Right lung (tissue), 5 donors: ENCODE measurements around the gene VPS35. TPM values are rescaled to one million over a fixed set of nuclear protein-coding genes. Genes with fewer than 3 reads are reported as not detected.
A peak's percentile ranks its signal among the peaks of the same experiment; 100 is the strongest.
"Not testable (repeated sequence)": the region's sequence is repeated elsewhere in the genome, so short reads cannot be mapped to it uniquely, and the experiment has no call there.

Source experiments
- DNase-seq, 2 donors: peaks; one replicate each; pipeline ENCODE4 v3.0.0-alpha.2; 2013
- polyA plus RNA-seq, 5 donors: library from polyadenylated mRNA; unstranded; fragments of 120-200 nt; gene quantifications; one replicate each; pipeline versions ENCODE4 v1.2.1 to v1.2.3, GENCODE V29; 2013; ENCODE audit warnings: inconsistent platforms in 1 of 5, low replicate concordance in 1 of 5; ENCODE audit not compliant: insufficient read length in 5 of 5, insufficient read depth in 1 of 5

The VPS35 gene
- polyA plus RNA-seq, 5 donors, result 92.3 to 167 (median 140) TPM

DNA sequence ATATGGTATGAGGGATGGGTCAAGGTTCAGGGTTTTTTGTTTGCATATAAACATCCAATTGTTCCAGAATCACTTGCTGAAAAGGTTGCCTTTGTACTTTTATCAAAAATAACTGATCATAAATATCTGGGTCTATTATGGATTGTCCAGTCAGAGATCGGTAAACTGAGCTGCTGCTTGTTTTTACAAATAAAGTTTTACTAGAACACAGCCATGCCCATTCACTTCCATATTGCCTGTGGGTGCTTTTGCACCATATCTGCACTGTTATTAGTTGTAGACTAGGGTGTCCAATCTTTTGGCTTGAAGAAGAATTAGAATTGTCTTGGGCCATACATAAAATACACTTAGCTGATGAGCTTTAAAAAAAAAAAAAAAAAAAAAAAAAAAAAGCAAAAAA lies 11.0 kb downstream of the VPS35 start:
- not testable (repeated sequence) for DNase-seq

DNA sequence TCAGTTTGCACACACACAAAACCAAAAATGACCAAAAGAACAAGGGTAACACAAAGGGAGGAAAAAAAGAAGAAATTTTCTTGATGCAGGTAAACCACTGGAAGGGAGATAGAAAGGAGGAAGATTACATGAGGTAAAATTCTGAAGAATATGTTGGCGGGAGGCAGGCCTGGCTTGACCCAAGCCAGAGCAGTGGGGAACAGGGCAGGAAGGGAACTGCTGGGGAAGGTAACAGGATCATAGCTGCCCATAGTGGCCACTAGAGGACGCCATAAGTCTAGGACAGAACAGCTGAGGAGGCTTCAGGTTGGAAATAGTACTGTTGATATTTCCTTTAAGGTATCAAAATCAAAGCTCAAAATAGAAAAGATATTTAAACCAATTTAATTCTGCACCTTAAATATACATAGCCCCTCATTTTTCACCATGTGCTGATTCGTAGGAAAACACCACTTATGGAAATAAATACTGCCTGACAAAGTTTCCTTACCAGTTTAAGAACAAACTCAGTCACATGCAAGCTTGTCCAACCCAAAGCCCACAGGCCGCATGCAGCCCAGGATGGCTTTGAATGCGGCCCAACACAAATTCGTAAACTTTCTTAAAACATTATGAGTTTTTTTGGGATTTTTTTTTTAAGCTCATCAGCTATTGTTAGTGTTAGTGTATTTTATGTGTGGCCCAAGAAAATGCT lies 15.5 kb downstream of the VPS35 start:
- peak in 1 of 2 donors; percentile 28 for DNase-seq

DNA sequence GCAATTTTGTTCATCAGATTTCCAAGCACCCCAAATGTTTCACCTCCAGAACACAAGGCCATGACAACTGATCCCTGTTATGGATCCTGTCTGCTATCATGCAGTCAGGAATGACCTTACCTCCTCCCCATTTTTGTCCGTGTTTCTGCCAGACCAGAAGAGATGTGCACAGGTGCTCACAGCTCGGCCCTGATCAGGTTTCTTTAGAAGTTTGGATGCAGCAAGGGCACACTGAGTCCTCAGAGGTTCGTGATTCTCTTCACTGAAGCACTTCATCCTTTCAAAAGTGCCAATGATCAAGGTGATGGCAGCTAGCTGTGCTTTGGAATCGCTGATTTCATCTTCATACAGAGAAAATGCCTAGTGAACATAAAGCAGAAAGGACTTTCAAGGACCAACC lies 26.9 kb downstream of the VPS35 start:
- DNase-seq, result no peak

DNA sequence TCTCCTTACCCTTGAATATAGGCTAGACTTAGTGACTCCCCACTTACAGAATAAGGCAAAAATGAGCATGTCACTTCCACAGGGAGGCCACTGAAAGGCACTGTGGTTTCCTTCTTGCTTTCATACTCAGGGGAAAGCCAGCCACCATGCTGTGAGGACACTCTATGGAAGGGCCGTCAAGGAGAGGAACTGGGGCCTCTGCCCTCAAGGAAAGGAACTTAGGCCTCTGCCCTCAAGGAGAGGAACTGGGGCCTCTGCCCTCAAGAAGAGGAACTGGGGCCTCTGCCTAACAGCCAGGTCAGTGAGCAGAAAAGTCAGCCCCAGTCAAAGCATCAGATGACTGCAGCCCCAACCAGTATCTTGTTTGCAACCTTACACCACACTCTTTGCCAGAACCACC lies 30.1 kb downstream of the VPS35 start:
- no peak for DNase-seq

DNA sequence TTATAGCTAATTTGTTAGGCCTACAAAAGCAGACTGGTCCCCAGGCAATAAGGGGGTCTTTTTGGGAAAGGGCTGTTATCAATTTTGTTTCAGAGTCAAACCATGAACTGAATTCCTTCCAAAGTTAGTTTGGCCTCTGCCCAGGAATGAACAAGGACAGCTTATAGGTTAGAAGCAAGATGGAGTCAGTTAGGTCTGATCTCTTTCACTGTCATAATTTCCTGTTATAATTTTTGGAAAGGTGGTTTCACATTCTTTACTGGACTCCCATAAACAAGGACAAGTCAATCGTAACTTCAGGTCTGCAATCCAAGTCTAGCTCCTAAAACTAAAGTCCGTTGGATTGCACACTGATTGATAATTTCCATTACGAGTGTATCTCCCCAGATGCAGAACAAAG lies 37.7 kb downstream of the VPS35 start:
- no peak for DNase-seq

DNA sequence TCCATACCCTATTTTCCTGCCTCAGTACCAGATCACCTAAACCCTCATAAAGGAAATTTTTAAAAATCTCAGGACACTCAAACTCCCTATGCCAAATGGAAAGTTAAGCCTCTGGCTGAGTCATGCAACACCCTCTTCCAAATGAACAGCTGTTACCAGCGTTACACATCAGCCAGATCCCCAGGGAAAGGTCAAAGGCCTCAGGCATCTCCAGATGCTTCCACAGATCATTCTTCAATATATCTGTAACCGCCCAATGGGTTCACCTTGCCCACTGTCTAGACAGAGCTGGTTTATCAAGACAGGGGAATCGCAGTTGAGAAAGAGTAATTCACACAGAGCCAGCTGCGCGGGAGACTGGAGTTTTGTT lies 38.7 kb downstream of the VPS35 start:
- no peak for DNase-seq

DNA sequence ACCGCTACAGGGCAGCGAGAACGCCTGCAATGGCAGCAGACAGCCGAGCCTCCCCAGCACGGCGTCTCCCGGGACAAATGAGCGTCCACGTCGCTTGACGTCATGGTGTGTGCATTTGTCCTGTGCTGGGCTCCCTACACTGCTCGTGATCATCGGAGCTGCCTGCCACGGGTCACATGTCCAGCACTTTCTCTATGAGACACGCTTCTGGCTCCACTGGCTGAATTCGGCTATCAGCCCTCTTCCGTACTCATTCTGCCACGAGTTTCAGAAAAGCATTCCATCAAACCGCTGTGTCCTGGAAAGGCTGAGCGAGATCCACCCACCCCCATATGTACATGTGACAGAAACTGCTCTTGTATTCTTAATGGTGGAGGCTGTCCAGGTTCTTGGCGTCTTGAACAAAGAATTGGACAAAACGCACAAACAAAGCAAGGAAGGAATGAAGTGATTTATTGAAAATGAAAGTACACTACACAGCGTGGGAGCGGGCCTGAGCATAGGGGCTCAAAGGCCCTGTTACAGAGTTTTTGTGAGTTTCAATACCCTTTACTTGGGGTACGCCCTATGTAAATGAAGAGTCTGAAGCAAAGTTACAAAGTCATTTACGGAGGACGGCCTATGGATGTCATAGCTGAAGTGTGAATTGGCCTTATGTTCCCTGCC lies 39.3 kb downstream of the VPS35 start:
- no peak for DNase-seq

DNA sequence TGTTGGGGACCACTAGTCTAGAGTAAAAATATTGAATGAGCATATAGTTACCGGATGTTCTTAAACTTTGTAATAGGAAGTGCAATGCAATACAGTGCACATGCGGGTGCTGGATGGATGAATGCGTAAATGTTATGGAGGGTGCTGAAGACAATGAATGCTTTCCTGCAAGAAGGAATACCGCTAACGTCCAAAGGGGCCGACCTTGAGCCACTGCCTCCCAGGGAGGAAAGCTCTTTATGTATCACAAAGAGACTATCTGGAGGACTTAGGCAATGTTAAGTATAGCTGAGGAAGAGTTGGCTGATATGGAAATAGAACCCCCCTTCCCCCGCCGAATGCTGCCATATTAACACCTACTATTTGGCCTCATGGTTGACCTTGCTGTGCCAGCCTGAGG lies 40.3 kb downstream of the VPS35 start:
- no peak for DNase-seq

DNA sequence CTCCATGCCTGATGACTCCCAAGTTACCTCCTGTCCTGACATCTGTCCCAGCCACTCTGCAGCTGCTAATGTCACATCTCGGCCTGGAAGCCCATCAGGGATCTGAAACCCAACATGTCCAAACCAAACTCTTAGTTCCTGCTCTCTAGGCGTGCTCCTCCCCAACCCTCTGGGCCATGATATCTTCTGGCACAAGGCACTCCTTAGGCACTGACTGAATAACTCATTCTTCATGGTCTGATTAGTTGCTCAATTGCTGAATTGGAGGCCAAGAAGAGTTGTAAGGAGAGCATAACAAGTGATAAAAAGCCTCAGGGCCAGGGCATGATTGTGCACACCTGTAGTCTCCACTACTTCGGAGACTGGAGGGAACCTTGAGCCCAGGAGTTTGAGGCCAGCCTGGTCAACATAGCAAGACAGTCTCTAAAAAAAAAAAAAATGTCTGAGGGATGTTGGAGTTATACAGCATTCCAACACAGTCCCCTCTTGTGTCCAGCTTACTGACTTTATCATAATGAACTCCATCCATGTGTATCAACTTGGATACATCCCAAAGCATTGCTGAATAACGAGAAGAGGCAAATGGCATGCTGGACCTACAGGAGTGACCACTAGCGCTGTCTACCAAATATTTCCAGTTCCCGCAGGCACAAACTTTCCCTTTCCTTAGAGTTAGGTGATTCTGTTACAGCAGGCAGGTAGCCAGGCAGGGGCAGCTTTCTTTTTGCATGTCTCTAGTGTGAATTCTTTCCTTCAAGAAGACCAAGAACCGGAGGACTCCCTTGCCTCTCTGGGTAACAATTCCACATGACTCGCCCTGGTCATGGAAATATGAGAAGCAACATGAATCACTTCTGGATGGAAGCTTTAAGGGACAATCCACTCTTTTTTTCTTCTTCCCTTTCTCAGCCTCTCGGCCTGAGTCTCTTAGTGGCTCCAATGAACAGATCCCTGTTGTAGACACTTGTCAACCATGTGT lies 49.7 kb downstream of the VPS35 start:
- no peak for DNase-seq

DNA sequence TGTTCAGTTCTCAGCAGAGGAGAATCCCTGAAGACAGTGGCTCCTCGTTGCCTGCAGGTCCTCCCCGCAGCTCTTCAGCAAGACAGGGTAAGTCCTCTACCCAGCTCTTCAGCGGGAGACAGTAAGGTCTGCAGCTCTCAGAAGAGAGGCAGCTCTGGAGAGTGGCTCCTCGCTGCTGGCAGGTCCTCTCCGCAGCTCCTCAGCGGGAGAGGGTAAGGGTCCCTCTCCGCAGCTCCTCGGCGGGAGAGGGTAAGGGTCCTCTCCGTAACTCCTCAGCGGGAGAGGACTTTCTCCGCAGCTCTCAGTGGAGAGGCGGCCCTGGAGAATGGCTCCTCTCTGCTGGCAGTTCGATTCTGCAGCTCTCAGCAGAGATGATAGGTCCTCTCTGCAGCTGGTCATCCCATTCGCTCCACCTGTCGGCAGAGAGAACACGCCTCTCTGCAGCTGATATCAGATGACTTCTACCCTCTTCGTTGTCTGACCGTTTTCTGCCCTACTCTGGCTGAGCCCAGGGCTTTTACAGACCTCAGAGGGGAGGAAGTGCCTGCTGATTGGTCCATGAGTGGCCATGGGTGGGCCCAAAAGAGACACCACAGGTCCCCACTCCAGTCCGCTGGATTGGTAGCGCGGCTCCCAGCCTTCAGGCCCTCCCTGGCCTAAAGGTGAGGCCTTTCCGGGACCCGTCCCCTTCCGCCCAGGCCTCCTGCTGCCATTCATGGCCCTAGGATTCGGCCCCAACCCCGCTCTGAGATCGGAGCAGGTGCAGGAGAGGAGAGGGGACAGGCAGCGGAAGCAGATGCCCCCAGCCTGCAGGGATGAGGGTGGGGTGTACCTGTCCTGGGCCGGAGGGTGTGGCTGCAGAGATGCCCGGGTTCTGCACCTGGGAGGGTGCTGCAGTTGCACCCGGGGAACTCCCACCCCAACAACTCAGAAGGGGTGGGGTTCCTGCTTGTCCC lies 55.9 kb downstream of the VPS35 start:
- DNase-seq, result no peak

DNA sequence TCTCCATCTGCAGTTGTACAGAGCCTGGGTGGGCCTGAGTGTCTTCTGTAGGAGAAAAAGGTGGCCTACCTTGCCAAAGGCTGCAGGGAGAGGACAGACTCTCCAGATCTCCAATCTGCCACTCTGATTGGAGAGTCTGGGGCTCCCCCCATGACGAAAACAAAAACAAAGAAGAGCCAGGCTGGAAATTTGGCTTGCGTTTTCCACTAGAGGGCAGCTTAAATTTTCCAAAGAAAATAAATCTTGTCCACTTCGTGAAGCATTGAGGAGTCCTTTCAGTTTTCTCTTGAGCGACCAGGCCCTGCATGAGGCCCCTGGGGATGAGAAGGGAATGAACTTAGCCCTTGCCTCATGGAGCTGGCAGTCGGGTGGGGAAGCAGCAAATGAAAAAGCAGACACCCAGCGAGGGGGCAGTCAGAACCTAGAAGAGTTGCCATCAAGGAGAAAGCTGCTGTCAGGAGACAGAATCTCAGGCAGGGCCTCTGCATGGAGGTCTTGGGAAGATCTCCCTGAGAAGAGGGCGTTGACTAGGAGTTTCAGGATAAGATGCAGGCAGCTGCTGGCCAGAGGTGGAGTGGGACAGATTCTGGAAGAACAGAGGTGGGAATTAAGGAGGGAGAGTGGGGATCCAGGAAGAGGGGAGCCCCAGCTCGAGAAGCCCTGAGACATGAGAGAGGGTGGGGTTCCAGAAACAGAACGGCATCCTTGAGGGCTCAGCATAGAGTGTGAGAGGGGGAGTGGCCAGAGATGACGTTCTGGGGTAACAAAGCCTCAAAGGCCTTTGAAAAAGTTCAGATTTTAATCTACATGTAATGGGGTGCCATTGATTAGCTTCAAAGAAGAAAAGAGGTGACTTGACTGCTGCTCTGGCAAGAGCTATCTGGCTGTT lies 59.4 kb downstream of the VPS35 start:
- no peak for DNase-seq

DNA sequence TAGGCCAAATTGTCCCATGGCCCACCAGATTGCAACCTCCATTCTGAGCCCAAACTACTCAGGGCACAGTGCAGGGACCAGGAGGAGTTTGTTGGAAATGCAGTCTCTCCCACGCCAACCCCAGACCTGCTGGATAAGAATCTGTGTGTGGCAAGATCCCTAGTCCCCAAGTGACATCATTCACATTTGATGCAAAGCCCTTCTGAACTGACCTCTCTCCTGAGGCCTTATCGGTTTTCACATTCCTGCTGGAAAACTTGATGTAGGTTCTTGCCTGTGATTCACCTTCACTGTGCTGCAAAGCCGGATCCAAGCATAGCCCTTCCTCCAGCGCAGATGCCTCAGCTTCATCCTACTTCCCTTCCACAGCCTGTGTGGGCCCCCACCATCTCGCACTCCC lies 61.2 kb downstream of the VPS35 start:
- no peak for DNase-seq

DNA sequence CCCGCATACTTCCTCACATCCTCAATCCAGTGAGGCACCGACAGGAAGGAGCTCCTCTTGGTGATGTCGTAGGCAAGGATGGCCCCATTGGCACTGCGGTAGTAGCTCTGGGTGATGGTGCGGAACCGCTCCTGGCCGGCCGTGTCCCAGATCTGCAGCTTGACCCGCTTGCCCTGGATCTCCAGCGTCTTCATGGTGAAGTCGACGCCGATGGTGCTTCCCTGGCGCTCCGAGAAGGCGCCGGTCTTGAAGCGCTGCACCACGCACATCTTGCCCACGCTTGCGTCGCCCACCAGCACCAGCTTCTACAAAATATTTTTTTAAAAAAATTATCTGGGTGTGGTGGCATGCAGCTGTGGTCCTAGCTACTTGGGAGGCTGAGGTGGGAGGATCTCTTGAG lies 62.3 kb downstream of the VPS35 start:
- DNase-seq, result not testable (repeated sequence)

DNA sequence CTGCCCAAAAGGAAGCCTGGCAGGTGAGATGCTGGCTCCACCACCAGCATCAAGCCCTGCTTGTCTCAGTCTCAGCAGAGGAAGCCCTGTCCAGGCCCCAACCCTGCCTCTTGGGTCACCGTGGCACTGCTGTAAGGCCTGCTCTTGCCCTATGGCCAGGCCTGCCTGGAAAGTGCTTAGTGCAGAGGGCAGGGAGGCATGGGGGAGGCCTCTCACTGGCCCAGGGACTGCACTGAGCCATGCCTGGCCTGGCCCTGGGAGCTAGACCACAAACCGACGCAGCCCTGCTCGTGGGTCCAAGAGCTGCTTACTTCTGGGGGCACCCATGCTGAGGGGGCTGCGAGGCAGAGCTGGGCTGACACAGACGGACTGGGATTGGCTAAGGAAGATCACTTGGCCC lies 64.1 kb downstream of the VPS35 start:
- not testable (repeated sequence) for DNase-seq

DNA sequence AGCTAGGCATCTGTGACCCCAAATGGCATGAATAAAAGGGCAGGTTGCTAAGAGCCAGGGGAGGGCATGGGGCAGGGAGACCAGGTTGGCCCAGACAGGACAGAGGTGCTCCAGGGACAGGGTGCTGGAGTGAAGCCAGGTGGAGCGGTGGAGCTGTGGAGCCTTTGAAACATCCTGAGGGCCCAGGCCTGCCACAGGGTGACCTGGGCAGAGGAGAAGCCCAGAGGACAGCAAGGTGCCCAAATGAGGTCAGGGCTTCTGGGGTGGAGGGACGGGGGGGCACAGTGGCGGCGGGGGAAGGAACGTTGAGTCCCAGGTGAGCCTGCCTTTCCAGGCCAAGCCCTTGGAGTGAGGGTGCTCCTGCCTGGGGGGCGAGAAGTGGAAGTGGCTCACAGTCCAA lies 65.3 kb downstream of the VPS35 start:
- DNase-seq, result not testable (repeated sequence)

DNA sequence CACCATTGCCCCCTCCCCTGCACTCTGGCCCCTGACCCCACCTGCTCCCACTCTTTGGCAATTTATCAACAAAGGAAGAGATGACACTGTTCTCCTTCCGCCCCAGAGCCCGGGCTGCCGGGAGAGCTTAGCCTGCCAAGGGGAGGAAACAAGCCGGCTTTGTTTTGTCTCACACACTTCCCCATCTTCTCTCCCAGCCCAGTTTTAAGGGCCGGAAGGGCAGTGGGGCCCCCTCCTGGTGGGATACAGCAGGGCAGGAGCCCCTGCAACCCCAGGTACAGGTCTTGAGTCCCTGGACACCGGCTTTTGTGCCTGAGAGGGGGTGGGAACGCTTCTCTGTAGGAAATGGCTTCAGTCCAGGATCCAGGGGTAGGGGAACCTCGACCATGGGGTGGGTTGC lies 65.7 kb downstream of the VPS35 start:
- DNase-seq, result not testable (repeated sequence)

DNA sequence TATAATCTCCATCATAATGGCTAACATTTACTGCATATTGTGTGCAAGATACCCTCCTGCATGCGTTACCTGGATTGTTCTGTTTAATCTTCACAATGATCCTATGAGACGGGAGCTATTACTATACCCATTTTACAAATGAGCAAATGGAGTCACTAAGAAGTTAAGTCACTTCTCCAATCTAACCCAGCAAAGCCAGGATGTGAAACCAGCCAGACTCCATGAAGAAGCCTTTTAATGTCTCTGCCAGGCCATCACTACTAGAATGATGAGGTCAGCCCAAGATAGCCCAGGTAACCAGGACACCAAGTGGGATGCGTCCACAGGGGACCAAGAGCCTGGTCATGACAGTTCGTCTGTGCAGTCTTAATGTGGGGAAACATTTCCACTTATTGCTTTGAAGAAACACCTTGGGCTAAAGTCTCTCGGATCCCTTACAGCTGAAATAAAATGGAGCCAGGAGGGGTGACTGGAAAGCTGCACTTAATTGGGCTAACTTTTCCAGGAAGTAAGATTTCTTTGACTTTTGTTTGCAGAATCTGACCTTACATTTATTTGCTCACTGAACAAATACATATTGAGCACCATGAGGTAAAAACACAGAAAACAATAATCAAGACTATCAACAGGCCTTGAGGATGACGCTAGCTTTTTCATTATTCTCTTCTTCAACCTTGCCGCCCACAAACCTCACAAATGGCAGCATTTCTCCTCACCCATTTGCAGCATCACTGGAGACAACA lies 66.9 kb downstream of the VPS35 start:
- DNase-seq, result no peak

DNA sequence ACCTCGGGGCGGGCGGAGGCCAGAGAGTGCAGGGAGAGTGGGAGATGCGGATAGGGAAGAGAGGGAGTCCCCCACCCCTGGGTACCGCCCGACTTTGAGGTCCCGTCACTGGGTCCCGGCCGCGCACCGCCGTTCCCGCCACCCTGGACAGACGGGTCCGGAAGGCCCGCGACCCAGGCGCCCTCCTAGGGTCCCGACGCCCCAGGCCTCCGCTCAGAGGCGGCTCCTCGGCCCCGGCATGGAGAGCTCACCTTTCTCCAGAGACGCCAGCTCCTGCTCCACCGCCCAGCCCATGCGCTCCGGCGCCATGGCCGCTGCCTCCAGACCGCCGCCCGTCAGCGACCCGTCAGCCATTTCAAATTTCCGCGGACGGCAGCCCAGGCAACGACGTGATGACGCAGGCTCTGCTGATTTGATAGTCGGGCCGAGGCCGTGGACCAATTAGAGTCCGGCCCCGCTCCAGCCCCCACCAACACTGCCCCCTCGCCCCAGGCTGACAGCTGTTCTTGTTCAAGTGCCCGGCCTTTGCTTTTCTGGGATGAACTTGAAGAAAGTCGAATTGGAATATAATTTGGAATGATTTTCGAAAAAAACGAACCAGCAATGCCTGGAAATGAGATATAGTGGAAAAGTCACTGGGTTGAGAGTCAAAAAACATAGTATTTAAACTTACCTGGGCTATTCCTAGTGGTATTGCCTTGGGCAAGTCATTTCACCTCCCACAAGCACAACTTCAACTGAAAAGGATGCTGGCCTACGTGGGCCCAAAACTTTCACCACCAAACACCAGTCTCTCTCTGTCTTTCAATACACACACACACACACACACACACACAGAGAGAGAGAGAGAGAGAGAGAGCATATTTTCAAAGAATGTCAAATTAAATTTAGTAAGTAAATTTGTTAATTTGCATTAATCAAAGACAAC lies 67.7 kb downstream of the VPS35 start, which contains the start of gene SHCBP1:
Gene SHCBP1, minus strand, starts transcription at position 374 of the 928 bp plus-strand sequence. Its CDS starts 20 bp downstream, at position 354.
- peak; percentile 80 to 86 for DNase-seq
